Measurements from ENCODE around the gene GDAP2.

- TF ChIP-seq POLR2A (IDR thresholded peaks at IDR 0.05) (no peak), CTCF (IDR thresholded peaks at IDR 0.05) (no peak)
Observed at GRCh38 chr1:117860896-117861610, 68.4 kb downstream of the GDAP2 start.
